ENCODE measurements around the gene TRAPPC11. TPM values are rescaled to one million over a fixed set of nuclear protein-coding genes. Genes with fewer than 3 reads are reported as not detected.

Gene TRAPPC11
- total and polyA plus RNA-seq, 9 of the 15 experiments (the other 6 are each of a cell fraction or from before 2014, with no cell fraction given), result 11.6 to 49.0 (median 28.7) TPM

- Histone ChIP-seq H3K9ac (ENCODE audit: insufficient read depth in 1 of 2, low read depth in 2 of 2, low read length in 2 of 2) (no peak overlapping the region), H3K4me2 (ENCODE audit: insufficient read depth, low read length) (no peak overlapping the region), H3K79me2 (ENCODE audit: control insufficient read depth, insufficient read depth, low read length) (no peaks in the 10 kb centered on the region), H3K9me1 (ENCODE audit: control insufficient read depth, insufficient read depth, low read length) (no peaks in the 10 kb centered on the region), H3K4me3 (no peak overlapping the region), H2AFZ (ENCODE audit: low read depth, low read length) (no peak overlapping the region), H3K27me3 (ENCODE audit: control insufficient read depth in 2 of 2, insufficient read depth in 2 of 2, low read length in 2 of 2) (peaks cover 34 to 36% of the 10 kb centered on the region in 2 experiments), H3K36me3 (ENCODE audit: control insufficient read depth, insufficient read depth, low read length) (no peaks in the 10 kb centered on the region), H3K9me3 (replicated peaks; ENCODE audit: control insufficient read depth, insufficient read depth, low read depth, low read length) (peaks cover 2% of the 10 kb centered on the region; the same call in 1 of the 2 replicates), H4K20me1 (replicated peaks; ENCODE audit: control insufficient read depth, insufficient read depth, low read length) (no peaks in the 10 kb centered on the region), H3K4me1 (replicated peaks in 1 of 2; ENCODE audit: control insufficient read depth in 2 of 2, insufficient read depth in 2 of 2, low read length in 2 of 2) (no peaks in the 10 kb centered on the region), H3K27ac (ENCODE audit: extremely low read depth, low read depth, low read length) (no peak overlapping the region)
- in situ Hi-C loops (cut with MboI) (no loop called here), intact Hi-C loops (cut with micrococcal nuclease) (no loop called here)
- WGBS (ENCODE audit: insufficient coverage, low coverage, missing lambda C conversion rate), result 0% methylated on average over 4 of the region's 4 CpGs
- BruUV-seq (replicated peaks), result no TSS peak
- FAIRE-seq (no peak), ATAC-seq (no peak), DNase-seq (ENCODE audit: extremely low read depth in 1 of 4, low spot score in 3 of 4) (no peak)
- POLR2A ChIA-PET, result no interaction called here
- no peak for TF ChIP-seq CBFB (CRISPR knock-in tag; IDR thresholded peaks at IDR 0.05)
- TF ChIP-seq, protein P1, sequence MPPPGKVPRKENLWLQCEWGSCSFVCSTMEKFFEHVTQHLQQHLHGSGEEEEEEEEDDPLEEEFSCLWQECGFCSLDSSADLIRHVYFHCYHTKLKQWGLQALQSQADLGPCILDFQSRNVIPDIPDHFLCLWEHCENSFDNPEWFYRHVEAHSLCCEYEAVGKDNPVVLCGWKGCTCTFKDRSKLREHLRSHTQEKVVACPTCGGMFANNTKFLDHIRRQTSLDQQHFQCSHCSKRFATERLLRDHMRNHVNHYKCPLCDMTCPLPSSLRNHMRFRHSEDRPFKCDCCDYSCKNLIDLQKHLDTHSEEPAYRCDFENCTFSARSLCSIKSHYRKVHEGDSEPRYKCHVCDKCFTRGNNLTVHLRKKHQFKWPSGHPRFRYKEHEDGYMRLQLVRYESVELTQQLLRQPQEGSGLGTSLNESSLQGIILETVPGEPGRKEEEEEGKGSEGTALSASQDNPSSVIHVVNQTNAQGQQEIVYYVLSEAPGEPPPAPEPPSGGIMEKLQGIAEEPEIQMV (tag; conservative IDR thresholded peaks at IDR 0.05; ENCODE audit: low read depth), result no peak
- TF ChIP-seq VEZF1 (CRISPR knock-in tag; IDR thresholded peaks at IDR 0.05), result no peak
- TF ChIP-seq POLR2G (IDR thresholded peaks at IDR 0.05; ENCODE audit: low read depth, low read length), result no peak
- CTCF ChIA-PET (ENCODE audit: low intra/inter-chr PET ratio), result no interaction called here
These were observed 92.0 kb downstream of the TRAPPC11 start for GRCh38 chr4:183751106-183751505.
